GM04503 (cell line): ENCODE results near the gene GBX1.

Experiments used
- DNase-seq: peaks from one replicate; pipeline ENCODE4 v3.0.0-alpha.2; 2012; ENCODE audit warnings: low read depth

GBX1 gene

GRCh38 chr7:151114151-151115090 is 53.1 kb downstream of the GBX1 start:
- DNase-seq: no peak

- DNase-seq: no peak
These were observed 53.9 kb downstream of the GBX1 start for GRCh38 chr7:151113344-151114150.

- no peak for DNase-seq
These were observed 56.4 kb downstream of the GBX1 start for GRCh38 chr7:151110941-151111645.

GRCh38 chr7:151110236-151110940 is 57.1 kb downstream of the GBX1 start:
- DNase-seq: no peak

- no peak for DNase-seq
These were observed 58.1 kb downstream of the GBX1 start for GRCh38 chr7:151109094-151110048.

- no peak for DNase-seq
These were observed 59.6 kb downstream of the GBX1 start for GRCh38 chr7:151107882-151108281.

GRCh38 chr7:151104411-151105235 is 62.9 kb downstream of the GBX1 start:
- DNase-seq: no peak

GRCh38 chr7:151103973-151104372 is 63.5 kb downstream of the GBX1 start:
- DNase-seq: no peak

GRCh38 chr7:151102991-151103390 is 64.5 kb downstream of the GBX1 start:
- DNase-seq: no peak

GRCh38 chr7:151101621-151102396 is 65.7 kb downstream of the GBX1 start:
- no peak for DNase-seq

- no peak for DNase-seq
These were observed 66.6 kb downstream of the GBX1 start for GRCh38 chr7:151100921-151101320.

GRCh38 chr7:151099486-151100211 is 67.8 kb downstream of the GBX1 start:
- DNase-seq: no peak
